ENCODE results near the gene MBD6. TPM values are rescaled to one million over a fixed set of nuclear protein-coding genes. Genes with fewer than 3 reads are reported as not detected.
A peak's percentile ranks its signal among the peaks of the same experiment; 100 is the strongest.

Gene MBD6
- total and polyA plus RNA-seq, 2 of the 8 experiments (the other 6 are each of a cell fraction or from before 2014, with no cell fraction given): 3.9 to 32.3 TPM

DNA sequence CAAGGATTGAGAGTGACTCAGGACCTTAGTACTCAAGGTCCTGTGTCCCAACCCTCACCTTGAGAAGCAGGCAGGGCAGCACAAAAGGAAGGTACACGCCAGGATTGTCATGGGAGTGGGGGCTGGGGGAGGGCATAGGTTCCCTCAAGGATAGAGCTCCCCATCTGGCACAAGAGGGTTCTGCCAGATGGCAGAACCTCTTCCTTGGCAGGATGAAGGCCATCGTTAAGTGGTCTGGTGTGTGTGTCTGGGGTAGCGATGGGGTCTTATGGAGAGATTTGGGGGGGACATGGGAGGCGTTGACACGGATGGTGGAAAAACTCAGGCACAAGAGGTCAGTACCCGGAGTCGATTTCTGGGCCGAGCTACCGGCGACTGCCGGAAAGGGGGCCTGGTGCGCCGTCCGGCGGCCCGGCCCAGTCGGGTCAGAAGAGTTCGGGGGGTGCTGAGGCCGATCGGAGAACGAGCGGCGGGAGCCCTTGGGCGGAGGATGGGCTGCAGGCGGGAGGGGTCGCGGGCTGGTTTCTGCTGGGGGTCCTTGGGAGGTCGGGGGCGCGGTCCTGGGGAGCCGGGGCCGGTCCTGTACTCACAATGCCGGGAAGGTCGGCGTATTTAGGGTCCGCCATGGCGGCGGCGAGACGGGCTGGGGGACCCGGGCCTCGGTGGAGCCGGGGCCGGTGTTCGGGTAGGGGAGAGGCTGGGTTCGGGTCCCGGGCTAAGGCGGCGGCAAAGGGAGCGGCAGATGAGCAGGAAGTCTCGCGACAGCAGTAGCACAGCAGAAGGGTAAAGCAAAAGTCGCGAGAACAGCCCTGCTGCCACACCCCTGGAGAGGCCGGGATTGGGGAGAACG lies 24.0 kb downstream of the MBD6 start, which contains the start of gene DCTN2:
Gene DCTN2 (minus strand): TSS at position 755 of the 850 bp plus-strand sequence. CDS start 129 bp downstream, at position 626.
- Histone ChIP-seq H2BK12ac (ENCODE audit: low read depth, low read length) (0 out of 2 replicates have a peak within 1 kb of the TSS, but pooled peaks have one; percentile 0), H4K91ac (replicated peaks; ENCODE audit: insufficient read length, low read length) (no peak within 1 kb of the TSS), H2AK5ac (ENCODE audit: low read depth, low read length) (no peak within 1 kb of the TSS), H2BK15ac (ENCODE audit: low read length) (no peak within 1 kb of the TSS), H2BK5ac (ENCODE audit: low read depth, low read length) (0 out of 2 replicates have a peak within 1 kb of the TSS, but pooled peaks have one; percentile 35), H4K8ac (ENCODE audit: extremely low read depth, insufficient read depth, low read length) (peak within 1 kb of the TSS; percentile 88), H3K18ac (ENCODE audit: extremely low read depth, low read length) (no peak within 1 kb of the TSS), H3K4me2 (ENCODE audit: insufficient read depth in 1 of 2, low read depth in 2 of 2, low read length in 2 of 2) (peak within 1 kb of the TSS; percentile 83 to 85), H3K23ac (ENCODE audit: insufficient read length) (no peak within 1 kb of the TSS), H3K9me3 (ENCODE audit: insufficient read depth in 2 of 2, low read depth in 1 of 2, low read length in 1 of 2) (no peaks in the 10 kb centered on the region), H3K79me2 (ENCODE audit: control insufficient read depth in 1 of 2, insufficient read depth in 2 of 2, low read length in 2 of 2) (peaks cover 4 to 36% of the 10 kb centered on the region in 2 experiments; a peak in 3 of 4 replicates), H2AFZ (ENCODE audit: low read length) (no peak within 1 kb of the TSS), H3K56ac (replicated peaks; ENCODE audit: insufficient read length, low read depth, low read length) (peak within 1 kb of the TSS; percentile 88), H3K9ac (replicated peaks in 1 of 4; ENCODE audit: extremely low read depth in 1 of 4, low read depth in 3 of 4, low read length in 3 of 4) (peak within 1 kb of the TSS; percentile 82 to 91 (median 86)), H2BK20ac (ENCODE audit: low read length) (no peak within 1 kb of the TSS), H4K20me1 (replicated peaks in 1 of 2; ENCODE audit: control insufficient read depth in 1 of 2, insufficient read depth in 2 of 2, low read length in 2 of 2) (peaks cover 5 to 9% of the 10 kb centered on the region in 2 experiments), H3K79me1 (ENCODE audit: low read depth, low read length) (peaks cover 8% of the 10 kb centered on the region; the same call in 1 of the 2 replicates), H3K4me3 (ENCODE audit: extremely low read depth in 1 of 4, insufficient read depth in 2 of 4, low read depth in 3 of 4, low read length in 4 of 4) (peak within 1 kb of the TSS; percentile 63 to 90 (median 81)), H3K23me2 (ENCODE audit: low read depth, low read length) (peaks cover 19% of the 10 kb centered on the region), H3K14ac (ENCODE audit: insufficient read length) (no peak within 1 kb of the TSS), H3K4ac (replicated peaks; ENCODE audit: insufficient read length, low read depth, low read length) (no peak within 1 kb of the TSS), H3K27me3 (replicated peaks in 1 of 4; ENCODE audit: control insufficient read depth in 3 of 4, extremely low read depth in 1 of 4, insufficient read depth in 3 of 4, low read length in 3 of 4) (peaks cover 0 to 5% (median 3%) of the 10 kb centered on the region in 4 experiments; a peak in 2 of 7 replicates), H4K5ac (ENCODE audit: insufficient read length, low read depth, low read length) (no peak within 1 kb of the TSS), H3K4me1 (replicated peaks in 1 of 4; ENCODE audit: control insufficient read depth in 3 of 4, insufficient read depth in 4 of 4, low read length in 3 of 4) (peaks cover 5 to 18% (median 10%) of the 10 kb centered on the region in 4 experiments; a peak in 6 of 7 replicates), H2BK120ac (replicated peaks; ENCODE audit: low read depth, low read length) (no peak within 1 kb of the TSS), H3K27ac (ENCODE audit: low read depth, low read length) (peak within 1 kb of the TSS; percentile 44; the same call in 1 of the 2 replicates), H3K36me3 (ENCODE audit: control insufficient read depth in 2 of 4, insufficient read depth in 4 of 4, low read length in 3 of 4) (no peaks in the 10 kb centered on the region; a peak in 2 of 8 replicates)
- 2% methylated on average over 49 of the region's 56 CpGs; no CpG with 5 or more reads in 1 of the 2 experiments for WGBS, 2 experiments (ENCODE audit: extremely low coverage in 1 of 2, insufficient coverage in 1 of 2, insufficient read length in 1 of 2, insufficient replicate concordance in 2 of 2, low coverage in 1 of 2, low lambda C conversion rate in 2 of 2, missing lambda C conversion rate in 1 of 2)
- DNase-seq (ENCODE audit: low read depth in 1 of 2, low spot score in 2 of 2) (peak; percentile 83 to 91), FAIRE-seq (peak; percentile 78)
- ChIA-PET POLR2A (ENCODE audit: partially characterized antibody) (interaction anchor here (0.6 to 6.6 kb wide), 16 partner anchors 9 to 317 kb away, joined by 3 to 65 read pairs (median 4); partner anchors contain the start of genes ARHGEF25, DDIT3, SHMT2 and TSPAN31), CTCF (ENCODE audit: partially characterized antibody) (interaction anchor here (0.7 to 1.9 kb wide), 6 partner anchors 11 to 371 kb away, joined by 3 to 6 read pairs (median 4); no protein-coding TSS in a partner anchor)
- TF ChIP-seq PHF8 (conservative IDR thresholded peaks at IDR 0.05; ENCODE audit: low read depth, low read length) (peak; percentile 66), SIX5 (IDR thresholded peaks at IDR 0.05; ENCODE audit: low read depth, low read length) (no peak), TAF7 (optimal IDR thresholded peaks at IDR 0.05; ENCODE audit: borderline replicate concordance, low read depth, low read length) (no peak), CTBP2 (IDR thresholded peaks at IDR 0.05; ENCODE audit: borderline replicate concordance, insufficient read depth, insufficient read length, low read length) (peak; percentile 7), RXRA (IDR thresholded peaks at IDR 0.05; ENCODE audit: insufficient read depth, low read depth, low read length) (no peak)
- TF ChIP-seq, protein P1, sequence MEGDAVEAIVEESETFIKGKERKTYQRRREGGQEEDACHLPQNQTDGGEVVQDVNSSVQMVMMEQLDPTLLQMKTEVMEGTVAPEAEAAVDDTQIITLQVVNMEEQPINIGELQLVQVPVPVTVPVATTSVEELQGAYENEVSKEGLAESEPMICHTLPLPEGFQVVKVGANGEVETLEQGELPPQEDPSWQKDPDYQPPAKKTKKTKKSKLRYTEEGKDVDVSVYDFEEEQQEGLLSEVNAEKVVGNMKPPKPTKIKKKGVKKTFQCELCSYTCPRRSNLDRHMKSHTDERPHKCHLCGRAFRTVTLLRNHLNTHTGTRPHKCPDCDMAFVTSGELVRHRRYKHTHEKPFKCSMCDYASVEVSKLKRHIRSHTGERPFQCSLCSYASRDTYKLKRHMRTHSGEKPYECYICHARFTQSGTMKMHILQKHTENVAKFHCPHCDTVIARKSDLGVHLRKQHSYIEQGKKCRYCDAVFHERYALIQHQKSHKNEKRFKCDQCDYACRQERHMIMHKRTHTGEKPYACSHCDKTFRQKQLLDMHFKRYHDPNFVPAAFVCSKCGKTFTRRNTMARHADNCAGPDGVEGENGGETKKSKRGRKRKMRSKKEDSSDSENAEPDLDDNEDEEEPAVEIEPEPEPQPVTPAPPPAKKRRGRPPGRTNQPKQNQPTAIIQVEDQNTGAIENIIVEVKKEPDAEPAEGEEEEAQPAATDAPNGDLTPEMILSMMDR (IDR thresholded peaks at IDR 0.05; ENCODE audit: control extremely low read depth in 1 of 3, insufficient read depth in 1 of 3, low read depth in 1 of 3, low read length in 3 of 3): peak in 1 of 3 experiments; percentile 23; a peak in 1 of 4 replicates

Measured in H1 (cell line).